HepG2 (cell line): ENCODE results near the gene PRKCB. TPM values are rescaled to one million over a fixed set of nuclear protein-coding genes. Genes with fewer than 3 reads are reported as not detected.

Source experiments
- ATAC-seq: fragments of 200-7000 bp; cut with Tn5 transposase; 3 replicates; pipeline ENCODE4 v1.9.1; 2020; ENCODE audit warnings: mild to moderate bottlenecking, moderate library complexity
- BruUV-seq: library from RNA; stranded (reverse); fragments of 400-500 nt; replicated peaks from 2 replicates; lab custom pipeline; 2021; lab: Mats Ljungman, UMichigan
- CTCF ChIA-PET: fragments of 300-600 bp; formaldehyde crosslinking; extraction: SDS; loops from one replicate; lab custom pipeline; 2021; ENCODE audit warnings: low total read pairs, inconsistent platforms, low intra/inter-chr PET ratio; lab: Yijun Ruan, JAX
- POLR2A ChIA-PET: fragments of 350-600 bp; sonication (Branson Sonifier 250); formaldehyde crosslinking; loops from one replicate; lab custom pipeline; 2020; ENCODE audit warnings: antibody characterized with exemption, inconsistent platforms; lab: Yijun Ruan, JAX
- DNase-seq: peaks from one replicate; pipeline ENCODE4 v3.0.0-alpha.2; 2015; ENCODE audit warnings: low spot score
- FAIRE-seq: peaks from 3 replicates; lab custom pipeline; 2011; peaks lifted over from hg19 to GRCh38; lab: Jason Lieb, UNC
- H2AFZ ChIP-seq: one replicate; pipeline ENCODE4 v1.6.1; 2011; ENCODE audit warnings: low read length, inconsistent platforms
- H3K27ac ChIP-seq: fragments of 300-600 bp; 3 replicates; pipeline ENCODE4 v1.8.0; 2011; ENCODE audit warnings: mixed run types, mild to moderate bottlenecking, mixed read lengths, low read length, inconsistent platforms; ENCODE audit not compliant: insufficient read depth; ENCODE audit errors: extremely low read length
- H3K27me3 ChIP-seq, 2 experiments: fragments of 200-600 bp in 1 of 2; 2 replicates in 1 of 2; 3 replicates in 1 of 2; pipeline versions ENCODE4 v1.6.0 to v1.8.0; 2011; ENCODE audit warnings: low read length in 2 of 2, mild to moderate bottlenecking in 2 of 2, moderate library complexity in 2 of 2, inconsistent platforms in 1 of 2; ENCODE audit not compliant: insufficient read depth in 2 of 2, control insufficient read depth in 1 of 2
- H3K36me3 ChIP-seq, 2 experiments: fragments of 200-600 bp in 1 of 2; replicated peaks in 1 of 2; 2 replicates in 1 of 2; 3 replicates in 1 of 2; pipeline versions ENCODE4 v1.5.1 to v1.8.0; 2011; ENCODE audit warnings: low read length in 2 of 2, inconsistent platforms in 1 of 2; ENCODE audit not compliant: insufficient read depth in 2 of 2, control insufficient read depth in 1 of 2
- H3K4me1 ChIP-seq: 2 replicates; pipeline ENCODE4 v1.5.1; 2012; ENCODE audit warnings: low read length, inconsistent platforms; ENCODE audit not compliant: insufficient read depth
- H3K4me2 ChIP-seq: 2 replicates; pipeline ENCODE4 v1.6.0; 2011; ENCODE audit warnings: low read depth, low read length, inconsistent platforms
- H3K4me3 ChIP-seq, 3 experiments: fragments of 200-600 bp in 1 of 3; sonication (generic), shearing (Covaris generic) in 1 of 3; replicated peaks in 1 of 3; 2 replicates each; pipeline ENCODE4 v1.5.1; 2011 to 2016; ENCODE audit warnings: low read length in 3 of 3, inconsistent platforms in 2 of 3, low read depth in 2 of 3, mild to moderate bottlenecking in 2 of 3, control low read depth in 1 of 3, mixed read lengths in 1 of 3; ENCODE audit not compliant: insufficient read depth in 1 of 3
- H3K79me2 ChIP-seq: one replicate; pipeline ENCODE4 v1.6.1; 2011; ENCODE audit warnings: low read length, inconsistent platforms; ENCODE audit not compliant: insufficient read depth
- H3K9ac ChIP-seq: 2 replicates; pipeline ENCODE4 v1.6.0; 2011; ENCODE audit warnings: mild to moderate bottlenecking, low read depth, low read length, inconsistent platforms; ENCODE audit not compliant: insufficient read depth
- H3K9me3 ChIP-seq: 2 replicates; pipeline ENCODE4 v1.5.1; 2012; ENCODE audit warnings: mild to moderate bottlenecking, low read length
- H4K20me1 ChIP-seq: 2 replicates; pipeline ENCODE4 v1.6.0; 2011; ENCODE audit warnings: inconsistent platforms, mild to moderate bottlenecking, low read length, moderate library complexity; ENCODE audit not compliant: insufficient read depth
- ARID3A ChIP-seq: IDR thresholded peaks from 2 replicates; pipeline ENCODE4 v1.6.1; 2012; ENCODE audit warnings: low read depth, low read length, improper control_type of control experiment
- CHCHD3 ChIP-seq: sonication (generic); formaldehyde crosslinking; IDR thresholded peaks from 2 replicates; pipeline ENCODE4 v1.8.0; 2022; ENCODE audit warnings: mild to moderate bottlenecking, missing genetic modification reagents, moderate library complexity
- KMT2B ChIP-seq: IDR thresholded peaks from 2 replicates; pipeline ENCODE4 v1.6.1; 2016; ENCODE audit warnings: missing genetic modification reagents, missing compliant biosample characterization
- ZNF547 ChIP-seq: sonication (generic); formaldehyde crosslinking; IDR thresholded peaks from 2 replicates; pipeline ENCODE4 v1.5.1; 2020; ENCODE audit warnings: mild to moderate bottlenecking, missing genetic modification reagents
- ZNF770 ChIP-seq: sonication (generic); formaldehyde crosslinking; IDR thresholded peaks from 2 replicates; pipeline ENCODE4 v1.5.0; 2020; ENCODE audit warnings: mild to moderate bottlenecking, missing genetic modification reagents
- WGBS: methylation state at CpG from one replicate; pipeline ENCODE4 v1.1.6; 2017; ENCODE audit warnings: low lambda C conversion rate; 5-methylcytosine and 5-hydroxymethylcytosine counted together
- in situ Hi-C: cut with HindIII; loops from 2 replicates; pipeline ENCODE4 v1.10.0; 2017; ENCODE audit warnings: low pct_unique_long_range_greater_than_20kb; ENCODE audit not compliant: extremely low pct_ligation_motif_present
- intact Hi-C: fragments of 100-400 bp; cut with micrococcal nuclease; formaldehyde crosslinking; loops from one replicate; pipeline ENCODE4 v1.10.0; 2022; ENCODE audit not compliant: unreplicated experiment
- polyA plus RNA-seq, 8 experiments: library from polyadenylated mRNA; depleted of rRNA in 3 of 8; stranded (reverse) in 7 of 8; unstranded in 1 of 8; fragments of >200 nt; fragmentation: Illumina TruSeq in 4 of 8; extraction: Trizol in 4 of 8; gene quantifications; 2 replicates each; pipeline versions ENCODE4 v1.2.1 to v1.2.3, GENCODE V29; 2011 to 2016; ENCODE audit warnings: low read depth in 4 of 8, missing spikeins in 1 of 8, mixed read lengths in 1 of 8; ENCODE audit not compliant: insufficient read depth in 1 of 8
- total RNA-seq, 5 experiments: library from RNA; depleted of rRNA; stranded (reverse); fragments of >200 nt; fragmentation: Illumina TruSeq; extraction: Trizol; gene quantifications; 2 replicates each; pipeline ENCODE4 v1.2.3, GENCODE V29; 2016; ENCODE audit warnings: low read depth in 1 of 5

Gene PRKCB
- total and polyA plus RNA-seq, 2 of the 13 experiments (the other 11 are each of a cell fraction or from before 2014, with no cell fraction given), result 0.01 TPM; not detected in 1

- Histone ChIP-seq H3K27me3 (peaks cover 0 to 4% of the 10 kb centered on the region in 2 experiments; a peak in 2 of 5 replicates), H2AFZ (no peak overlapping the region), H3K4me2 (no peak overlapping the region), H4K20me1 (no peaks in the 10 kb centered on the region), H3K9ac (no peak overlapping the region), H3K4me1 (no peaks in the 10 kb centered on the region), H3K36me3 (no peaks in the 10 kb centered on the region), H3K27ac (no peak overlapping the region), H3K9me3 (no peaks in the 10 kb centered on the region), H3K4me3 (no peak overlapping the region), H3K79me2 (no peaks in the 10 kb centered on the region)
- DNase-seq (no peak), FAIRE-seq (no peak), ATAC-seq (no peak)
- ChIA-PET POLR2A (no interaction called here), CTCF (no interaction called here)
- no TSS peak for BruUV-seq
- intact Hi-C loops (no loop called here), in situ Hi-C loops (no loop called here)
- TF ChIP-seq CHCHD3 (CRISPR knock-in tag) (no peak), ZNF770 (CRISPR knock-in tag) (no peak), ZNF547 (CRISPR knock-in tag) (no peak), ARID3A (no peak), KMT2B (CRISPR knock-in tag) (no peak)
- WGBS, result 24% methylated on average over 7 of the region's 7 CpGs
Measured at GRCh38 chr16:24228514-24228913, 392.7 kb downstream of the PRKCB start.
